Measurements from ENCODE around the gene ASB16.
"Not testable (repeated sequence)": the region's sequence is repeated elsewhere in the genome, so short reads cannot be mapped to it uniquely, and the experiment has no call there.

Gene ASB16

GRCh38 chr17:44170499-44171201 lies at the start of gene ASB16:
TSS of gene ASB16 (plus strand) at chr17:44170704. CDS start at chr17:44170790, 86 bp downstream.
- DNase-seq, result no peak

- no peak for DNase-seq
Measured at GRCh38 chr17:44120851-44121605, 49.5 kb upstream of the ASB16 start.

GRCh38 chr17:44121997-44122815 lies 48.3 kb upstream of the ASB16 start:
- DNase-seq, result no peak

GRCh38 chr17:44122816-44123355 lies 47.6 kb upstream of the ASB16 start:
- DNase-seq, result no peak

- peak; percentile 86 for DNase-seq
Measured at GRCh38 chr17:44123356-44124117, 47.0 kb upstream of the ASB16 start, which contains the start of gene HDAC5. TSS of gene HDAC5 (minus strand) at chr17:44123641. CDS start at chr17:44117515, 6,126 bp downstream.

GRCh38 chr17:44124118-44124438 lies 46.4 kb upstream of the ASB16 start:
- DNase-seq, result no peak

GRCh38 chr17:44128383-44128782 lies 42.1 kb upstream of the ASB16 start:
- no peak for DNase-seq

GRCh38 chr17:44130693-44131349 lies 39.7 kb upstream of the ASB16 start:
- no peak for DNase-seq

- not testable (repeated sequence) for DNase-seq
Measured at GRCh38 chr17:44131372-44131771, 39.1 kb upstream of the ASB16 start.

- no peak for DNase-seq
Measured at GRCh38 chr17:44132275-44132821, 38.2 kb upstream of the ASB16 start.

- no peak for DNase-seq
Measured at GRCh38 chr17:44133918-44134476, 36.5 kb upstream of the ASB16 start.

GRCh38 chr17:44134752-44135568 lies 35.5 kb upstream of the ASB16 start:
- DNase-seq, result no peak

GRCh38 chr17:44137891-44138709 lies 32.4 kb upstream of the ASB16 start:
- DNase-seq, result peak; percentile 82

- DNase-seq, result not testable (repeated sequence)
Measured at GRCh38 chr17:44143921-44144320, 26.6 kb upstream of the ASB16 start.

GRCh38 chr17:44144966-44145739 lies 25.4 kb upstream of the ASB16 start:
- DNase-seq, result no peak

- DNase-seq, result no peak
Measured at GRCh38 chr17:44146375-44147346, 23.8 kb upstream of the ASB16 start.

GRCh38 chr17:44147812-44148211 lies 22.7 kb upstream of the ASB16 start:
- DNase-seq, result no peak

Measured in DMS79 (cell line).